ENCODE data around the gene GNAT1. TPM values are rescaled to one million over a fixed set of nuclear protein-coding genes. Genes with fewer than 3 reads are reported as not detected.

The GNAT1 gene
- total RNA-seq, 4 donors from 2014 or later, result not detected

DNA sequence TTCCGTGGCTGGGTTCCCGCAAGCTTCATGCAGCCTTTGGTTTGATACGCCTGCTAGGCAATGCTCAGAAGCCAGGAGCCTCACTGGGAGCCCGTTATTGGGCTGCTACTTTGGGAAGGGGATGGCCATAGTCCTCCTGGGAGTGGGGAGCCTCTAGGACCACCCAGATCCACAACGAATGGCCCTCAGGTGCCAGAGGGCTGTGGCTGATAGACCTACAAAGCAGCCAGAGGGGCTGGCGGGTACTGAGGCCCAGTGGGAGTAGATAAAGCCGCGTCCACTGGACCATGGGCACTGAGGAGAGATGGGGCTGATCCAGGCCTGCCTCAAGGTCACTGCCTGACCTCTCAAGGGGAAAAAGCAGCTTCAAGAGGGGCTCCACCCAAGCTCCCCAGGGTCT lies 714 bp downstream of the GNAT1 start:
- no peak overlapping the region for H3K4me3 ChIP-seq (replicated peaks in 1 of 3)
- no peak for TF ChIP-seq POLR2A (IDR thresholded peaks at IDR 0.05)
- TF ChIP-seq, protein P1, sequence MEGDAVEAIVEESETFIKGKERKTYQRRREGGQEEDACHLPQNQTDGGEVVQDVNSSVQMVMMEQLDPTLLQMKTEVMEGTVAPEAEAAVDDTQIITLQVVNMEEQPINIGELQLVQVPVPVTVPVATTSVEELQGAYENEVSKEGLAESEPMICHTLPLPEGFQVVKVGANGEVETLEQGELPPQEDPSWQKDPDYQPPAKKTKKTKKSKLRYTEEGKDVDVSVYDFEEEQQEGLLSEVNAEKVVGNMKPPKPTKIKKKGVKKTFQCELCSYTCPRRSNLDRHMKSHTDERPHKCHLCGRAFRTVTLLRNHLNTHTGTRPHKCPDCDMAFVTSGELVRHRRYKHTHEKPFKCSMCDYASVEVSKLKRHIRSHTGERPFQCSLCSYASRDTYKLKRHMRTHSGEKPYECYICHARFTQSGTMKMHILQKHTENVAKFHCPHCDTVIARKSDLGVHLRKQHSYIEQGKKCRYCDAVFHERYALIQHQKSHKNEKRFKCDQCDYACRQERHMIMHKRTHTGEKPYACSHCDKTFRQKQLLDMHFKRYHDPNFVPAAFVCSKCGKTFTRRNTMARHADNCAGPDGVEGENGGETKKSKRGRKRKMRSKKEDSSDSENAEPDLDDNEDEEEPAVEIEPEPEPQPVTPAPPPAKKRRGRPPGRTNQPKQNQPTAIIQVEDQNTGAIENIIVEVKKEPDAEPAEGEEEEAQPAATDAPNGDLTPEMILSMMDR (IDR thresholded peaks at IDR 0.05), result no peak
- no peak overlapping the region for H3K27ac ChIP-seq
- H3K36me3 ChIP-seq, result no peaks in the 10 kb centered on the region
- WGBS, 2 donors, result 83 to 84% methylated on average over 5 to 6 of the region's 8 CpGs
- peaks cover 0 to 19% of the 10 kb centered on the region in 2 donors for H3K4me1 ChIP-seq
- H3K27me3 ChIP-seq, result peaks cover 18% of the 10 kb centered on the region
- DNase-seq, result no peak
- no peaks in the 10 kb centered on the region for H3K9me3 ChIP-seq
- intact Hi-C loops (cut with DNase I), result loop anchor here (1.0 kb wide), 1 partner anchor 34 kb away; no protein-coding TSS in a partner anchor

DNA sequence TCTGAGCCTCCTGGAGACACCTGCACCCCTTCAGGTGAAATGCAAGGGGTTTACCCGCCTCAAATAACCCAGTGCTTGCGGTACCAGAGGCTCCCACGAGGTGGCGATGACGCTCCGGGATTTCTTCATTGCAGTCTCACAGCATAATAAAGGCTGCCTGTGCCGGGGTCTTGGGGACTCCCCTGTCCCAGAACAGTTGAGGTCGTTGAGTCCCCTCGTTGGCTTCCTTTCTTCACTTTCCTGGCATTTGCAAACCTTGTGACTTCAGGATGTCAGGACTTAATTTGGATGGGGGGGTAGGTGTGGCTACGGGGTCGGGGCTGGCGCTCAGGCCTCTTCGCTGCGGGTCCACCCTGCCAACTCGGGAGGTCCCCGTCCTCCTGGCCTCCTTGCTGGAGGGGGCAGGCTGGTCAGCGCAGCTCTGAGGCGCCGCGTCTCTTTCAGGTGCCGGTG lies 1.3 kb downstream of the GNAT1 start:
- intact Hi-C loops (cut with DNase I), result loop anchor here (1.0 kb wide), 1 partner anchor 34 kb away; no protein-coding TSS in a partner anchor
- peaks cover 18% of the 10 kb centered on the region for H3K27me3 ChIP-seq
- H3K4me3 ChIP-seq (replicated peaks in 1 of 3), result no peak overlapping the region

DNA sequence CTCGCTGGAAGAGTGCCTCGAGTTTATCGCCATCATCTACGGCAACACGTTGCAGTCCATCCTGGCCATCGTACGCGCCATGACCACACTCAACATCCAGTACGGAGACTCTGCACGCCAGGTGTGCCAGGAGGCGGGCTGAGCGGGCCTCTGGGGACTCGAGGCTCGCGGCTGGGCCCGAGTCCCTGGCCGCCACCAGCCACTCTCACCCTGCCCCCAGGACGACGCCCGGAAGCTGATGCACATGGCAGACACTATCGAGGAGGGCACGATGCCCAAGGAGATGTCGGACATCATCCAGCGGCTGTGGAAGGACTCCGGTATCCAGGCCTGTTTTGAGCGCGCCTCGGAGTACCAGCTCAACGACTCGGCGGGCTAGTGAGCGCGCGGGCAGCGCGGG lies 1.9 kb downstream of the GNAT1 start:
- Histone ChIP-seq H3K4me1 (peaks cover 0 to 19% of the 10 kb centered on the region in 2 donors), H3K36me3 (no peaks in the 10 kb centered on the region), H3K27ac (no peak overlapping the region), H3K4me3 (replicated peaks in 1 of 3) (no peak overlapping the region), H3K9me3 (no peaks in the 10 kb centered on the region), H3K27me3 (peaks cover 18% of the 10 kb centered on the region)
- TF ChIP-seq, protein P1 (IDR thresholded peaks at IDR 0.05), result no peak
- TF ChIP-seq POLR2A (IDR thresholded peaks at IDR 0.05), result no peak
- DNase-seq, result no peak
- 50% methylated on average over 7 of the region's 36 CpGs; no CpG with 5 or more reads in 1 of the 2 donors for WGBS, 2 donors
- intact Hi-C loops (cut with DNase I), result no loop called here

More for the DNA sequence above, 1.3 kb downstream of the GNAT1 start:
- 12 to 16% methylated on average over 16 to 21 of the region's 21 CpGs for WGBS, 2 donors
- Histone ChIP-seq H3K9me3 (no peaks in the 10 kb centered on the region), H3K27ac (no peak overlapping the region), H3K4me1 (peaks cover 0 to 19% of the 10 kb centered on the region in 2 donors), H3K36me3 (no peaks in the 10 kb centered on the region)
- peak; percentile 70 to 74 for DNase-seq
- no peak for TF ChIP-seq POLR2A (IDR thresholded peaks at IDR 0.05)
- TF ChIP-seq, protein P1 (IDR thresholded peaks at IDR 0.05), result peak; percentile 79 to 93 (median 86)

DNA sequence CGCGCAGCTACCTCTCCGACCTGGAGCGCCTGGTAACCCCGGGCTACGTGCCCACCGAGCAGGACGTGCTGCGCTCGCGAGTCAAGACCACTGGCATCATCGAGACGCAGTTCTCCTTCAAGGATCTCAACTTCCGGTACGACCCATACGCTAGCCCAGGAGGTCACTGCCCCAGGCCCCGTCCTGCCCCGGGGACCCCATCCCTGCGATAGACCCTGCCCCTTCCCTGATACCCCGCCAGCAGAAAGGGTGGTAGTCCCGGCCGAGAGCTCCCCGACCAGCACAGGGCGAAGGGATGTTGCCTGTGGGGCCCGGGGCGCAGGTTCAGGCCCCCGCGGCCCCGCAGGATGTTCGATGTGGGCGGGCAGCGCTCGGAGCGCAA lies 2.3 kb downstream of the GNAT1 start:
- 16% methylated on average over 5 of the region's 34 CpGs; no CpG with 5 or more reads in 1 of the 2 donors for WGBS, 2 donors
- TF ChIP-seq, protein P1 (IDR thresholded peaks at IDR 0.05), result no peak
- TF ChIP-seq POLR2A (IDR thresholded peaks at IDR 0.05), result no peak

DNA sequence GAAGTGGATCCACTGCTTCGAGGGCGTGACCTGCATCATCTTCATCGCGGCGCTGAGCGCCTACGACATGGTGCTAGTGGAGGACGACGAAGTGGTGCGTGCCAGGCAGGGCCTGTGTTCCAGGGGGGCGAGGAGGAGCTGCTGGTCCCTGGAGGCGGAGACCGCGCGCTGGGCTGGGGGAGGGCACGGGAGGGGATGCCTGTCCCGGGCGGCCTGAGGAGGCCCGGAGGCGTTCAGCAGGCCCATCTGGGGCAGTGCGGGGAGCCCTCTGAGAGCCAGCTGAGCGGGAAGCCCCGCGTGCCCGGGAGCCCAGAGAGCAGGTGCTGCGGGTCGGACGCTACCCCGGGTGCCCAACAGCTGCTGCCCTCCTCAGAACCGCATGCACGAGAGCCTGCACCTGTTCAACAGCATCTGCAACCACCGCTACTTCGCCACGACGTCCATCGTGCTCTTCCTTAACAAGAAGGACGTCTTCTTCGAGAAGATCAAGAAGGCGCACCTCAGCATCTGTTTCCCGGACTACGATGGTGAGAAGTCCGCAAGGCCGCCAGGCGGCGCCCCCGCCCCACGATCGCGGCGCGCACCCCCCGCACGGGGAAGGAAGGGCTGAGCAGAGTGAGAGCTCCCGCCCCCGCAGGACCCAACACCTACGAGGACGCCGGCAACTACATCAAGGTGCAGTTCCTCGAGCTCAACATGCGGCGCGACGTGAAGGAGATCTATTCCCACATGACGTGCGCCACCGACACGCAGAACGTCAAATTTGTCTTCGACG lies 2.9 kb downstream of the GNAT1 start:
- H3K4me3 ChIP-seq (replicated peaks in 1 of 3), result no peak overlapping the region

More for the DNA sequence above, 2.3 kb downstream of the GNAT1 start:
- intact Hi-C loops (cut with DNase I), result loop anchor here (2.0 kb wide), 1 partner anchor 81 kb away; no protein-coding TSS in a partner anchor
- Histone ChIP-seq H3K4me1 (peaks cover 0 to 19% of the 10 kb centered on the region in 2 donors), H3K27ac (no peak overlapping the region), H3K4me3 (replicated peaks in 1 of 3) (no peak overlapping the region), H3K9me3 (no peaks in the 10 kb centered on the region), H3K36me3 (no peaks in the 10 kb centered on the region), H3K27me3 (peaks cover 18% of the 10 kb centered on the region)
- DNase-seq, result no peak

More for the DNA sequence above, 2.9 kb downstream of the GNAT1 start:
- 0 to 40% methylated on average over 5 to 7 of the region's 70 CpGs for WGBS, 2 donors
- Histone ChIP-seq H3K27me3 (peaks cover 18% of the 10 kb centered on the region), H3K27ac (no peak overlapping the region), H3K9me3 (no peaks in the 10 kb centered on the region), H3K4me1 (peaks cover 0 to 19% of the 10 kb centered on the region in 2 donors), H3K36me3 (no peaks in the 10 kb centered on the region)
- no peak for TF ChIP-seq POLR2A (IDR thresholded peaks at IDR 0.05)
- TF ChIP-seq, protein P1 (IDR thresholded peaks at IDR 0.05), result peak; percentile 36 to 88 (median 69)
- DNase-seq, result peak; percentile 65 to 69
- intact Hi-C loops (cut with DNase I), result loop anchor here (2.0 kb wide), 1 partner anchor 80 kb away; no protein-coding TSS in a partner anchor

Measured in thyroid gland (tissue), 4 donors.